H9 (cell line): ENCODE measurements around the gene BHLHA15. TPM values are rescaled to one million over a fixed set of nuclear protein-coding genes. Genes with fewer than 3 reads are reported as not detected.

Experiments used
- DNase-seq: peaks from one replicate; pipeline ENCODE4 v3.0.0-alpha.2; 2017
- H2AFZ ChIP-seq: one replicate; pipeline ENCODE4 v1.6.1; 2013; ENCODE audit warnings: mild to moderate bottlenecking, low read length, control low read depth, moderate library complexity
- H2AK5ac ChIP-seq: 2 replicates; pipeline ENCODE4 v1.6.1; 2013; ENCODE audit warnings: low read length, control low read depth, mixed read lengths; ENCODE audit not compliant: insufficient read length
- H2BK120ac ChIP-seq: one replicate; pipeline ENCODE4 v1.6.1; 2013; ENCODE audit warnings: low read depth, mild to moderate bottlenecking, low read length, control low read depth, inconsistent platforms; ENCODE audit not compliant: poor library complexity, severe bottlenecking
- H2BK12ac ChIP-seq: 2 replicates; pipeline ENCODE4 v1.6.1; 2013; ENCODE audit warnings: low read length, control low read depth, mixed read lengths, low read depth; ENCODE audit not compliant: insufficient read length
- H2BK15ac ChIP-seq: 2 replicates; pipeline ENCODE4 v1.6.1; 2013; ENCODE audit warnings: low read depth, low read length, control low read depth
- H2BK20ac ChIP-seq: one replicate; pipeline ENCODE4 v1.6.1; 2013; ENCODE audit warnings: low read depth, mild to moderate bottlenecking, low read length, control low read depth, inconsistent platforms; ENCODE audit not compliant: poor library complexity, severe bottlenecking
- H2BK5ac ChIP-seq: 2 replicates; pipeline ENCODE4 v1.6.1; 2013; ENCODE audit warnings: low read length, control low read depth, mixed read lengths; ENCODE audit not compliant: insufficient read length
- H3K14ac ChIP-seq: 2 replicates; pipeline ENCODE4 v1.6.1; 2013; ENCODE audit warnings: low read length, control low read depth; ENCODE audit not compliant: insufficient read depth
- H3K18ac ChIP-seq: 2 replicates; pipeline ENCODE4 v1.6.1; 2013; ENCODE audit warnings: low read depth, mild to moderate bottlenecking, mixed read lengths, low read length, control low read depth; ENCODE audit not compliant: insufficient read length
- H3K23ac ChIP-seq: 2 replicates; pipeline ENCODE4 v1.6.1; 2013; ENCODE audit warnings: low read length, control low read depth, mixed read lengths, low read depth; ENCODE audit not compliant: insufficient read length
- H3K23me2 ChIP-seq: 2 replicates; pipeline ENCODE4 v1.6.1; 2013; ENCODE audit warnings: low read depth, mild to moderate bottlenecking, mixed read lengths, low read length, control low read depth; ENCODE audit not compliant: insufficient read length, poor library complexity, severe bottlenecking
- H3K27ac ChIP-seq: 2 replicates; pipeline ENCODE4 v1.5.1; 2013; ENCODE audit warnings: low read length, control low read depth, mixed read lengths, low read depth; ENCODE audit not compliant: insufficient read length
- H3K27me3 ChIP-seq: 2 replicates; pipeline ENCODE4 v1.6.1; 2013; ENCODE audit warnings: low read length, control low read depth, inconsistent platforms; ENCODE audit not compliant: insufficient read depth
- H3K4ac ChIP-seq: 2 replicates; pipeline ENCODE4 v1.6.1; 2013; ENCODE audit warnings: low read depth, mild to moderate bottlenecking, control low read depth, inconsistent platforms, low read length, moderate library complexity
- H3K4me1 ChIP-seq: 2 replicates; pipeline ENCODE4 v1.6.1; 2013; ENCODE audit warnings: low read length, control low read depth, inconsistent platforms; ENCODE audit not compliant: insufficient read depth
- H3K4me2 ChIP-seq: 2 replicates; pipeline ENCODE4 v1.6.1; 2013; ENCODE audit warnings: low read length, control low read depth, mixed read lengths; ENCODE audit not compliant: insufficient read length, insufficient read depth
- H3K56ac ChIP-seq: 2 replicates; pipeline ENCODE4 v1.6.1; 2013; ENCODE audit warnings: low read depth, mild to moderate bottlenecking, mixed read lengths, low read length, control low read depth; ENCODE audit not compliant: insufficient read length
- H3K79me1 ChIP-seq: 2 replicates; pipeline ENCODE4 v1.6.1; 2013; ENCODE audit warnings: low read depth, mild to moderate bottlenecking, moderate library complexity, low read length, control low read depth, inconsistent platforms; ENCODE audit not compliant: insufficient read depth, poor library complexity, severe bottlenecking
- H3K79me2 ChIP-seq: 2 replicates; pipeline ENCODE4 v1.6.1; 2013; ENCODE audit warnings: low read length, control low read depth, inconsistent platforms; ENCODE audit not compliant: insufficient read depth
- H3K9ac ChIP-seq: 2 replicates; pipeline ENCODE4 v1.6.1; 2013; ENCODE audit warnings: low read length, control low read depth, mixed read lengths; ENCODE audit not compliant: insufficient read length; ENCODE audit errors: extremely low read depth
- H3K9me3 ChIP-seq: one replicate; pipeline ENCODE4 v1.6.1; 2013; ENCODE audit warnings: low read depth, low read length, inconsistent platforms; ENCODE audit not compliant: control insufficient read depth
- H3T11ph ChIP-seq: one replicate; pipeline ENCODE4 v1.6.1; 2013; ENCODE audit warnings: mild to moderate bottlenecking, low read length, control low read depth, inconsistent platforms
- H4K20me1 ChIP-seq: one replicate; pipeline ENCODE4 v1.6.1; 2013; ENCODE audit not compliant: control insufficient read depth, insufficient read length, insufficient read depth
- H4K5ac ChIP-seq: 2 replicates; pipeline ENCODE4 v1.6.1; 2013; ENCODE audit warnings: low read depth, mild to moderate bottlenecking, mixed read lengths, low read length, control low read depth; ENCODE audit not compliant: insufficient read length
- H4K8ac ChIP-seq: replicated peaks from 2 replicates; pipeline ENCODE4 v1.6.1; 2013; ENCODE audit warnings: low read length, control low read depth, mixed read lengths, low read depth; ENCODE audit not compliant: insufficient read length
- H4K91ac ChIP-seq: 2 replicates; pipeline ENCODE4 v1.6.1; 2013; ENCODE audit warnings: low read depth, mild to moderate bottlenecking, moderate library complexity, mixed read lengths, low read length, control low read depth; ENCODE audit not compliant: insufficient read length
- H3K27ac Mint-ChIP-seq, 3 experiments: 2 replicates in 2 of 3; 3 replicates in 1 of 3; pipeline ENCODE4 v1.8.0; 2020 to 2021; ENCODE audit warnings: mixed read lengths in 3 of 3, mild to moderate bottlenecking in 1 of 3, moderate library complexity in 1 of 3
- H3K27me3 Mint-ChIP-seq: 2 replicates; pipeline ENCODE4 v1.8.0; 2021; ENCODE audit warnings: low read depth, mild to moderate bottlenecking, moderate library complexity, mixed read lengths
- H3K36me3 Mint-ChIP-seq, 3 experiments: 2 replicates in 2 of 3; 3 replicates in 1 of 3; pipeline ENCODE4 v1.8.0; 2020 to 2021; ENCODE audit warnings: low read depth in 3 of 3, mixed read lengths in 3 of 3; ENCODE audit not compliant: insufficient read depth in 1 of 3
- H3K4me1 Mint-ChIP-seq, 2 experiments: 2 replicates each; pipeline ENCODE4 v1.8.0; 2020; ENCODE audit warnings: mixed read lengths in 2 of 2
- H3K4me3 Mint-ChIP-seq, 2 experiments: 2 replicates in 1 of 2; 3 replicates in 1 of 2; pipeline ENCODE4 v1.8.0; 2020 to 2021; ENCODE audit warnings: mild to moderate bottlenecking in 2 of 2, mixed read lengths in 2 of 2, moderate library complexity in 1 of 2
- H3K9me3 Mint-ChIP-seq, 2 experiments: 2 replicates in 1 of 2; 3 replicates in 1 of 2; pipeline ENCODE4 v1.8.0; 2020; ENCODE audit warnings: mild to moderate bottlenecking in 2 of 2, mixed read lengths in 2 of 2, moderate library complexity in 1 of 2
- WGBS: extraction: QIAGEN DNeasy Blood & Tissue Kit; methylation state at CpG from one replicate; pipeline ENCODE4 v1.1.7; 2013; ENCODE audit warnings: missing lambda C conversion rate, low lambda C conversion rate, mixed read lengths; ENCODE audit not compliant: insufficient read length; ENCODE audit errors: extremely low coverage; 5-methylcytosine and 5-hydroxymethylcytosine counted together
- total RNA-seq: library from RNA; stranded (reverse); gene quantifications from 2 replicates; pipeline ENCODE4 v1.2.1, GENCODE V29; 2021
- TF ChIP-seq, protein P1 (sequence below): fragments of 200-600 bp; sonication (generic); conservative IDR thresholded peaks from 3 replicates; pipeline ENCODE4 v1.8.0; 2021; ENCODE audit warnings: antibody characterized with exemption, mild to moderate bottlenecking

BHLHA15 gene
- total RNA-seq, 1 experiment from 2014 or later: 1.4 TPM

DNA sequence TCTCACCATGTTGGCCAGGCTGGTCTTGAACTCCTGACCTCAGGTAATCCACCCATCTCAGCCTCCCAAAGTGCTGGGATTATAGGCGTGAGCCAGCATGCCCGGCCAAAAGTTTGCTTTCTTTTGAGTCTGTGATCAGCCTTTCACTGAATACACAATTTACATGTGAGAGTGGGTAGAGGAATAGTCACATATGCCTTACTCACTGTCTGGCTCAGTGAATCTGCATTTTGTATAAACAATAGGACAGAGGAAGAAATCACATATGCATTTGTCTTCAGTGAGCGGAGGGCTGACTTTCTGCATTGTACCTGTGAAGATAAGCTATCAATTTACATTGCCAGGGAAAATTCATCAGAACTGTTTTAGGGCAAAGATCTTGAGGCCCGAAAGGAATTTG lies 43.3 kb downstream of the BHLHA15 start:
- no peak for DNase-seq
- WGBS: no CpG with 5 or more reads among the region's 4 CpGs
- H4K5ac ChIP-seq: no peak overlapping the region

More for the DNA sequence above, 43.3 kb downstream of the BHLHA15 start:
- H3K4me2 ChIP-seq: no peak overlapping the region
- H3K14ac ChIP-seq: no peak overlapping the region
- no peak overlapping the region for H4K8ac ChIP-seq
- Mint-ChIP-seq H3K27me3 (no peaks in the 10 kb centered on the region), H3K4me3 (no peak overlapping the region), H3K4me1 (peaks cover 14 to 19% of the 10 kb centered on the region in 2 experiments), H3K9me3 (no peaks in the 10 kb centered on the region), H3K27ac (no peak overlapping the region), H3K36me3 (peaks cover 0 to 6% (median 5%) of the 10 kb centered on the region in 3 experiments; a peak in 2 of 7 replicates)
- TF ChIP-seq, protein P1, sequence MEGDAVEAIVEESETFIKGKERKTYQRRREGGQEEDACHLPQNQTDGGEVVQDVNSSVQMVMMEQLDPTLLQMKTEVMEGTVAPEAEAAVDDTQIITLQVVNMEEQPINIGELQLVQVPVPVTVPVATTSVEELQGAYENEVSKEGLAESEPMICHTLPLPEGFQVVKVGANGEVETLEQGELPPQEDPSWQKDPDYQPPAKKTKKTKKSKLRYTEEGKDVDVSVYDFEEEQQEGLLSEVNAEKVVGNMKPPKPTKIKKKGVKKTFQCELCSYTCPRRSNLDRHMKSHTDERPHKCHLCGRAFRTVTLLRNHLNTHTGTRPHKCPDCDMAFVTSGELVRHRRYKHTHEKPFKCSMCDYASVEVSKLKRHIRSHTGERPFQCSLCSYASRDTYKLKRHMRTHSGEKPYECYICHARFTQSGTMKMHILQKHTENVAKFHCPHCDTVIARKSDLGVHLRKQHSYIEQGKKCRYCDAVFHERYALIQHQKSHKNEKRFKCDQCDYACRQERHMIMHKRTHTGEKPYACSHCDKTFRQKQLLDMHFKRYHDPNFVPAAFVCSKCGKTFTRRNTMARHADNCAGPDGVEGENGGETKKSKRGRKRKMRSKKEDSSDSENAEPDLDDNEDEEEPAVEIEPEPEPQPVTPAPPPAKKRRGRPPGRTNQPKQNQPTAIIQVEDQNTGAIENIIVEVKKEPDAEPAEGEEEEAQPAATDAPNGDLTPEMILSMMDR: no peak
- H2BK20ac ChIP-seq: no peak overlapping the region
- no peaks in the 10 kb centered on the region for H3K79me2 ChIP-seq
- no peak overlapping the region for H2BK120ac ChIP-seq
- peaks cover 6% of the 10 kb centered on the region for H3K23me2 ChIP-seq
- H4K20me1 ChIP-seq: no peaks in the 10 kb centered on the region
- no peak overlapping the region for H3K9ac ChIP-seq
- H4K91ac ChIP-seq: no peak overlapping the region
- no peak overlapping the region for H2BK12ac ChIP-seq
- no peaks in the 10 kb centered on the region for H3K27me3 ChIP-seq
- H3K23ac ChIP-seq: no peak overlapping the region
- H3K79me1 ChIP-seq: no peaks in the 10 kb centered on the region
- no peak overlapping the region for H3K56ac ChIP-seq
- H2BK5ac ChIP-seq: no peak overlapping the region
- H3K9me3 ChIP-seq: no peaks in the 10 kb centered on the region
- no peak overlapping the region for H3K18ac ChIP-seq
- H3K4me1 ChIP-seq: no peaks in the 10 kb centered on the region
- no peak overlapping the region for H2AK5ac ChIP-seq
- H2AFZ ChIP-seq: no peak overlapping the region
- H2BK15ac ChIP-seq: no peak overlapping the region
- no peak overlapping the region for H3T11ph ChIP-seq
- H3K4ac ChIP-seq: no peak overlapping the region
- H3K27ac ChIP-seq: no peak overlapping the region
